LNCAP (cell line): ENCODE measurements around the gene ALDH3A1.

ENCODE experiments used
- CTCF ChIP-seq: fragments of 450-650 bp; IDR thresholded peaks from 2 replicates; pipeline ENCODE4 v1.5.1; 2017; ENCODE audit warnings: mild to moderate bottlenecking

ALDH3A1 gene

GRCh38 chr17:19705771-19706770 is 42.0 kb downstream of the ALDH3A1 start:
- no peak for TF ChIP-seq CTCF

DNA sequence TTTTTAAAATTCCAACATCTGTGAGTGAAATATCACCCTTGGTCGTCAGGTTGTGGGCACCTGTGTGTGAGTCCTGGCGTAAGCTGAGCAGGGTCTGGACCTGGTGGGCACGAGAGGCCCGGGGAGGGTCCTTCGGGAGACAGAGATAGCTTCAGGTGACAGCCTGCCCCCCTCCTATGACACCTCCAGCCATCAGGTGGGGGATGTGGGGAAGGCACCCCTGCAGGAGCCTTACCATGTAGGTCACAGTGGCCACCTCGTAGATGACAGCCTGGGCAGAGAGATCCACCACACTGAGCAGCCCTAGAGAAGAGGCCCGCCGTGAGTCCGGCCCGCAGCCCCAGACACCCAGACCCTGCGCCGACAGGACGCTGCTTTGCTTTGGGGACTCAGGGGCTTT is 42.9 kb downstream of the ALDH3A1 start:
- TF ChIP-seq CTCF, result no peak

DNA sequence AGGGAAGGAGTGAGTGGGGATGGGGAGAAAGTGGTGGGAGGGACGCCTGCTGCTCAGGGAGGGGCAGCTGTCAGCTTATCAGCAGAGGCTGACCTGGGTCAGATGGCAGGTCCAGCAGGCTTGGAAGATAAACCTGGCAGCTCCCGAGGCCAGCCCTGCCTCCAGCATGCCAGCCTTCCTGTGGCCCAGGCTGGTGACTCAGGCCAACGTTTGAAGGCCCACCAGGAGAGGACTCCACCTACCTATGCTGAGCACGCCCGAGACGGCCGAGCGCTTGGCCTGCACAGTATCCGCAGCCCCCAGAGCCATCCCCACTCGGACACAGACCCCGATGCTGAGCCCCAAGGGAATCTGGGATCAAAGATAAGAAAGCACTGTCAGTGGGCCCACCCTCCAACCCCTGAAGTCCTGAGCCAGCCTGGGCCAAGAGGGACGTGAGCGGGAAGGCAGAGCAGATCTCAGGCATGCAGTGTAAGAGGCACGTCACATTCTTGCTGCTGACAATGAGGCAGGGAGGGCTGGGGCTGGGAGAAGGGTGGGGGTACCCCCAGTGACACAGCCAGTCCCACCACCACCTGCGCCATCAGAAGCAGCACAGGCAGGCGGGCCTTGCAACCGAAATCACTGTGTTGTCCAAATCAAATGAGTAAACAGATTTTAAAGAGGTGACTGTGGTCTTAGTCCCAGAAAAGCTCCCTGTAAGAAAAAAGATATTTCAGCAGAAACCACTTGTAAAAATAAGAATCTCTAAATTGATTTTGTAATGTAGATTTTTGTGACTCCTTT is 44.1 kb downstream of the ALDH3A1 start:
- no peak for TF ChIP-seq CTCF

DNA sequence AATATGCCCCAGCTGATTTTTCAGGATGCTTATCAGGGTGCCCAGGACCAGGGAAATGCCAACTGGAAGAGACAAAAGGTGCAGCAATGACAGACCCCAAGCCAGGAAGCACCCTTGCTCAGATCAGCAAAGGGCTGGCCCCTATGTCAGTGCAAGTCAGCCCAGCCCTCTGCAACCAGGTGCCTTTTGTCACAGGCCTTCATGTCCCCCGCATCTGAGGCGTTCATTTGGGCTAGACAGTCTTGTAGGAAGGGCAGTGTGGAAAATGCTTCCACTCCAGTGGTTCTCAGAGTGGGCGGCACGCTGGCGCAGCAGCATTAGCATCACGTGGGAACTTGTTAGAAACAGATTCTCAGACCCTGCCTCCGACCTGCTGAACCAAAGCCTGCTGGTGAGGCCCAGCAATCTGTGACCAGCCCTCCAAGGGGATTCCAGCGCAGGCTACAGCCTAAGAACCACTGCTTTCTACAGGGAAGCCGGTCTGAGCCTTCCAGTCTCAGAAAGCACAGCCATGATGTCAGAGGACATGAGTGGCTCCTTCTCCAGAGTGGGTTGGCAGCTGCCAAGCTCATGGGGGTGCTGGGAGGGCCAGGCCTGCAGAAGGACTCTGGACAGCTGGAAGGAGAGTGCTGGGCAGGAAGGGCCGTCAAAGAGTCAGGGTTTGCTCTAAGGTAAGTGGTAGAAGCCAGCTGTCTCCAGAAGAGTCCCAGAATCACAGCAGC is 44.8 kb downstream of the ALDH3A1 start:
- TF ChIP-seq CTCF, result no peak

DNA sequence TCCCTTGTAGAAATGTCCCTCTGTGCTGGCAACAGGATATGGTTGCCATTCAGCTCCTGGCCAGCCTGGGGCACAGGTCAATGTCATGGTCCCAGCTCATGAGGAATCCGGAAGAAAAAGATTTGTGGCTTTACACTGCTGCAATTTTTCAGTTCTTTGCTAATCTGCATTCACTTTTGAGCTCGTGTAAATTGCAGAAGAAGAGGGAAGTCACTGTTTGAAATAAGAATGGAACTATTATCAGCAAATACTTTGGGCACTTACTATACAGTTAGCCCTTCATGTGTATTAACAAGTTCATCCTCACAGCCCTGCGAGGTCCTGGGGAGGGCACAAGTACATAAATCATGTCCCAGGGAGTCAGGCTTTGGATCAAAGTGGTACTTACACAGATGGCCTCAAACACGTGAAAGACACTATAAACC is 45.9 kb downstream of the ALDH3A1 start:
- TF ChIP-seq CTCF, result no peak
